ENCODE measurements around the gene ERAS.

DNA sequence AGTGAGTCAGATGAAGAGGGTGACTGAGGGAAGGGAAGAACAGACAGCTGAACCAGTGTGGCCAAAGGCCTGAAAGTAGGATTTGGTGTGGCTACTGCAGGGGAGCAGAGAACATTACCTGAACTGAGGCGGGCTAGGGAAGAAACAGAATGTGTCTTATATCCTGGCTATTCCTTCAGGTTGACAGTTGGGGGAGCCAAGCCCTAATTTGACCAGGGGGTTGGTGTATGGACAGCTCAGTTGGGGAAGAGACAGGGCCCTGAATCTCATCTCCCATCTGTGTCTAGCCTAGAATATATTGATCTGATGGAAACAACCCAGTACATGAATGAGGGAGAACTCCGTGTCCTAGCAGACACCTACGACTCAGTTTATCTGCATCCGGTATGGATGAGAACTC lies 20.2 kb upstream of the ERAS start:
- TF ChIP-seq, protein P1, sequence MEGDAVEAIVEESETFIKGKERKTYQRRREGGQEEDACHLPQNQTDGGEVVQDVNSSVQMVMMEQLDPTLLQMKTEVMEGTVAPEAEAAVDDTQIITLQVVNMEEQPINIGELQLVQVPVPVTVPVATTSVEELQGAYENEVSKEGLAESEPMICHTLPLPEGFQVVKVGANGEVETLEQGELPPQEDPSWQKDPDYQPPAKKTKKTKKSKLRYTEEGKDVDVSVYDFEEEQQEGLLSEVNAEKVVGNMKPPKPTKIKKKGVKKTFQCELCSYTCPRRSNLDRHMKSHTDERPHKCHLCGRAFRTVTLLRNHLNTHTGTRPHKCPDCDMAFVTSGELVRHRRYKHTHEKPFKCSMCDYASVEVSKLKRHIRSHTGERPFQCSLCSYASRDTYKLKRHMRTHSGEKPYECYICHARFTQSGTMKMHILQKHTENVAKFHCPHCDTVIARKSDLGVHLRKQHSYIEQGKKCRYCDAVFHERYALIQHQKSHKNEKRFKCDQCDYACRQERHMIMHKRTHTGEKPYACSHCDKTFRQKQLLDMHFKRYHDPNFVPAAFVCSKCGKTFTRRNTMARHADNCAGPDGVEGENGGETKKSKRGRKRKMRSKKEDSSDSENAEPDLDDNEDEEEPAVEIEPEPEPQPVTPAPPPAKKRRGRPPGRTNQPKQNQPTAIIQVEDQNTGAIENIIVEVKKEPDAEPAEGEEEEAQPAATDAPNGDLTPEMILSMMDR (IDR thresholded peaks at IDR 0.05), result no peak
- TF ChIP-seq POLR2A (IDR thresholded peaks at IDR 0.05), result no peak

Measured in Peyer's patch (tissue), 4 donors.